Left colon (tissue), 2 donors: Measurements from ENCODE around the gene TBC1D14. TPM values are rescaled to one million over a fixed set of nuclear protein-coding genes. Genes with fewer than 3 reads are reported as not detected.

Experiments used
- ATAC-seq: fragments of 200-7000 bp; cut with Tn5 transposase; one replicate; pipeline ENCODE4 v1.9.1; 2020; ENCODE audit warnings: mild to moderate bottlenecking, moderate library complexity
- DNase-seq, 2 donors: peaks; one replicate each; pipeline ENCODE4 v3.0.0-alpha.2; 2020
- intact Hi-C, 2 donors: fragments of 100-400 bp; cut with DNase I in 1 of 2; cut with micrococcal nuclease in 1 of 2; formaldehyde crosslinking; loops; one replicate each; pipeline versions ENCODE4 v1.11.2 to v1.14.0; 2022; cut with DNase I, micrococcal nuclease
- total RNA-seq, 2 donors: library from RNA; stranded (reverse); fragmentation: NEBNext Ultra II Directional; extraction: Animal tissue kit (Norgen Biotek cat#: 25700); gene quantifications; one replicate each; pipeline ENCODE4 v1.2.1, GENCODE V29; 2021
- donor health status: DM: no; HTN: no; CAD: no.
- donor health status: DM: yes; HTN: yes; CAD: no.

TBC1D14 gene
- total RNA-seq, 2 donors from 2014 or later: 53.1 to 56.6 TPM

DNA sequence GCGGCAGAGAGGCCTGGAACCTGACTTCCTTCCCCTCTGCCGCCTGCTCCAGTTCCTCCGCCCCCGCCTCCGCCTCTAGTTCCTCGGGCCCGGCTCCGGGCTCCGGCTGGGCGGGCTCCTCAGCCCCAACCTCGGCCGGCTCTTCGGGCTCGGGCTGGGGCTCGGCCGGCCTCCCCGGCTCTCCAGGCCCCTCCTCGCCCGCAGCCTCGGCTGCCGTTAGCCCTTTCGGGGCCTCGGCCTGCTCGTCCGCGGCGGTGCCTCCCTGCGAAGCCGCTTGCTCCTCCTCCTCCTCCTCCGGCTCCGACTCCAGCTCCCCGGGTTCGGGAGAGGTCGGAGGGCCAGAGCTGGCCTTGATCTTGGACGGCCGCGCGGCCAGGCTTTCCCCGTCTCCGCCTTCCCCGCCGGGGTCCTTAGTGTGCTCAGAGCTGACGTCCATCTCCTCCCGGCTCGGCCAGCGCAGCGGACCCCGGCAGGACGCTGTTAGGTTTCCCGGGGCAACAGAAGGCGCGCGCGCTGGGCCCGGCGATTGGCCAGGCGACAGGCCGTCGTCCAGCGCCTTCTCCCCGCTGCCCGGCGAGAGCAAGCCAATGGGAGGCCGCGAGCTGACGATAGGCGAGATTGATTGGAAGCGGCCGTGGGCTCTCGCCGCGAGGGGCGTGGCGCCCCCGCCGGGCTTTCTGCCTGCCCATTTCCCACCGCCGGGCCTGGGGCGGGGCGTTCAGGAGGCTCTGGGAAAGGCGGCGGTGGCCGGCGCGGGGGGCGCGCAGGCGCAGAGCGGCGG, 133.1 kb downstream of the TBC1D14 start:
- DNase-seq (peak; percentile 95 to 96), ATAC-seq (peak; percentile 87)
- intact Hi-C loops: no loop called here

DNA sequence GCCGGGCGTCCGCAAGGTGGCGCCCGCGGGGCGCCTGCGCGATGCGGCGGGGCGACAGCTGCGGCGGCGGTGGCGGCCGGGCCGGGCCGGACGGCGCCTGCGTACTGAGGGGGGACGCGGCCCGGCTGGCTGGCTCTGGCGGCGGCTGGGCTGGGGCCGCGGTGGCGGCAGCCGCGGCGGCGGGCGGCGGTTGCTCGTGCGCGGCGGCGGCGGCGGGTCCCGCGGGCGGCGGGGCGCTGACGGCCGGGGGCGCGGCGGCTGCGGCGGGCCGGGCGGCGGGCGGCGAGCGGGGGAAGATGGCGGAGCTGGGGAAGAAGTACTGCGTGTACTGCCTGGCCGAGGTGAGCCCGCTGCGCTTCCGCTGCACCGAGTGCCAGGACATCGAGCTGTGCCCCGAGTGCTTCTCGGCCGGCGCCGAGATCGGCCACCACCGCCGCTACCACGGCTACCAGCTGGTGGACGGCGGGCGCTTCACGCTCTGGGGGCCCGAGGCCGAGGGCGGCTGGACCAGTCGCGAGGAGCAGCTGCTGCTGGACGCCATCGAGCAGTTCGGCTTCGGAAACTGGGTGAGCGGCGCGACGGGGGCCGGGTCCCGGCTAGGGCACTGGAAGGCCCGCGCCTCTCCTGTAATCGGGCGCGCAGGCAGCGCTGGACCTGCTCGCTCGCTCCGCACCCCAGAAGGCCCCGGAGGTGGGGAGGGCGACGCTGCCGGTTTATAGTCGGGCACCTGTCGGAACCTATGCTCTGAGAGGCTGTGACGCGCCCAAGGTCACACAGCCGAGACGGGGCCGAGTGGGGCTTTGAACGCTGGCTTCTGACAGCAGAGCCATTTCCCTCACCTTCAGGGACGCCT, 133.9 kb downstream of the TBC1D14 start, which contains the start of gene TADA2B:
Gene TADA2B (plus strand): TSS at position 89 of the 853 bp plus-strand sequence. CDS start 208 bp downstream, at position 297.
- ATAC-seq (peak; percentile 53), DNase-seq (peak; percentile 45 to 75)
- intact Hi-C loops: no loop called here

DNA sequence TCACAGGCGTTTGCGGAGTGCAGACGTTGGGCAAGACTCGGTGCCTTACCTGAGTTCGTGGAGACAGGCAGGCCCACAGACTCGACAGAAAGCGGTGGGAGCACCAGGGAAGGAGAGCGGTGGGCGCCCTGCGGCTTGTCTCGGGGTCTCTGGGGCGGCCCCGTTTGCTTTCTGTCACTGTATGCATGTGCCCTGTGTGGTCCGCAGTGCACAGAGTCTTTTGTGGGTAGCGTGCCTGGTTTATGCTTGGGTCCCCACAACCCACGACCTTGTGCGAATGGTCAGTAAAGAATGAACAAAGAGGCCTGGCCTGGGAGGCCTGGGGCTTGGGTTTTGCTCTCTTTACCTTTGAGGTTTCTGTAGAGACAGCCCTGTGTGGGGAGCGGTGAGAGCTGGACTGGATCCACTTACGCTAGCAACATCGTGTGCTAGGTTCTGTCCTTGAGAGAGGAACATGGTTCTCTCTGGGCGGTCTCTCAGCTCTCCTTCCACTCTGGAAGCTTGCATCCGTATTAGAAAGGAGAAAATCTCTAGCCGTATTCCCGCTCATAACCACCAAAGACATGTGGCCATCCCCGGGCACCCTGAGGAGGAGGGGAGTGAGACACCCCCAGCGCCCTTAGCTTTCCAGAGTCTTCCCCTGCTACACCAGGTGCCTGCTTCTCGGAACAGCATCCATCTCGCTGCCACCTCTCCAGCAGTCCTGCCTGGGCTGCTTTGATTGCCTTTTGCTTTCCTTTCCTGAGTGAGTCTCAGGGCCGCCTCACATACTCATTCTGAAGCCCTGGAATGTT, 134.7 kb downstream of the TBC1D14 start:
- intact Hi-C loops: no loop called here
- ATAC-seq (no peak), DNase-seq (no peak)

DNA sequence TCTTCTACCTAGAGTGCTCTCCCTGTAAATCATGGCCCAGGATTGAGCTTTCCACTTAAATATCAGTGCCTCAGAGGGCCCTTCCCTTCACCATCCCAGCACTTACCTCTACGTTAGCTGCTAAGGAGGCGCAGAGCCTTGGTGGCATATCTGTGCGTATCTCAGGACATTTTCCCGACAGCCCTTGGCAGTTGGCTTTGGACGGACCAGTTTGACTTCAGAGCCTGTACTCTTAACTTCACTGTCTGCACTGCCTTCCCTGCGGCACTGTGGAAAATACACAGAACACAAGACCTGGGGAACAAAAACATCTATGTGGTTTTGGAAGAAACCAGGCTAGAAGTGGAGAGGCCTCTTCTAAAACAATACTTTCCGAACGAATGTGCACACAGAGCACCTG, 135.9 kb downstream of the TBC1D14 start:
- no peak for ATAC-seq
- intact Hi-C loops: no loop called here

DNA sequence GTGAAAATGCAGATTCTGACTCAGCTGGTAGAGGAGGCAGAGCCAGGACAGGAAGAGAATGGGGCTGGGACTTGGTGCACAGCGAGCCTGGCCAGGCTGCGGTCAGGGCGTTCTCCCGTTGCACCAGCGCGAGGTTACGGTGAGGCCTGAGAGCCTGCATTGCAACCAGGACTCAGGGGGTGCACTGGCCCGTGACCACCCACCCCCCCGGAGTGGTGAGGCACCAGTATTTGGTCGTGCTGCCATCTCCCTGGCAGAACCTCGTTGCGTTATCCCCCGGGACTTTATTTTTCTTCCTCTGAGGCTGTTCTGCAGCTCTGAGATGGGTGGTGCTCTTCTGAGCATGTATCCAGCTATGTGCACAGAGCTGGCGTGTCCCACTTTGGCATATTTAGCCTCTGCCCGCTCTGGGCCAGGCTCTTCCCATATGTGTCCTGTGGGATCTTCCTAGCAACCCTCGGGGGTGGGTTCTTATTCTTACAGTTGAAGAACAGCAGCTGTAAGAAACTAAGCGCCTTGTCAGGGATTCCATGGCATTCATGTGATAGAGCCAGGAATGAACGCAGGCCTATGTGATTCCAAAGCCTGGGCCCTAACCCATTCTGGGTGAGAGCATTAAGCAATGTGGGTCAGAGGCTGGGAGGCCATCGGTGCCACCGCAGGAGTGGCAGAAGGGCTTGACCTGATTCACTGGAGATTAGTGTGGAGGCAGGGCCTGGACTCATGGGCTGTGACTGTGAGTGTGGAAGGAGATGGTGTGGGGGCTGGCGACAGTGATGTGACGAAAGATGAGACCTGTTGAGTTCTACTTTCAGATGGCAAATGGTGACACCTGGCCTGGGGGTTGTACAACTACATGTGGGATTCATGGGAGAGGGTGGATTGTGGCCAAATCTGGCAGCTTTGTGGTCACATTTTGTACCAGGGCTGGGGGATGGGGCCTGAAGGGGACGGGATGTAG, 136.6 kb downstream of the TBC1D14 start:
- ATAC-seq: no peak
- intact Hi-C loops: no loop called here
- DNase-seq: no peak

More for the DNA sequence above, 135.9 kb downstream of the TBC1D14 start:
- no peak for DNase-seq

DNA sequence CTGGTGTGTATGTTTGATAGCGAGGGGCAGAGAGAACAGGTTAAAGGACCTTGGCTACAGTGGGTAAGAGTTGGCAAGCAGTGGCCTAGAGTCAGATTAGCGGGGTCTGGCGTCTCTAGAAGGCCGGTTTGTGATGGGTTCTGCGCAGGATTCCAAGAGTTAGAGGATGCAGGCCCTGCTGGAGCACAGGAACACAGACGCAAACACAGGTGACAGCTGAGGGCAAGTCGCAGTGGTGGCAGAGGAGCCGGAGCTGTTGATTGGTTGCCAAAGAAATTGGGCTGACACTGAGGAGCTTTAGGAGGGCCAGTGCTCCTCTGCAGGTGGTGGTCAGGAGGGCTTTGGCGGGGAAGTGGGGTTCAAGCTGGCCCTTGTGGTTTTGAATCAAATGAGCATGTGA, 137.3 kb downstream of the TBC1D14 start:
- ATAC-seq (no peak), DNase-seq (no peak)

DNA sequence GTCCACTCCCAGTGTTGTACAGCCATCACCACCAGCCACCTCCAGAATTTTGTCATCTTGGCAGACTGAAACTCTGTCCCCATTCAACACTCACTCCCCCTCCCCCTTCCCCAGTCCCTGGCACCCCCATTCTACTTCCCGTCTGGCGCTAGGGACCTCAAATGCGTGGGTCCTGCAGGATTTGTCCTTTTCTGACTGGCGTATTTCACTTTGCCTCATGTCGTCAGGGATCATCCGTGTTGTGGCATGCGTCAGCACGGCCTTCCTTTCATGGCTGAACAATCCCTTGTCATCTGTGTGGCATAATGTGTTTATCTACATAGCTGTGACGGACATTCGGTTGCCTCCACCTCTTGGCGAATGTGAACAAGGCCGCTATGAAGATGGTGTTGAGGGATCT, 139.0 kb downstream of the TBC1D14 start:
- intact Hi-C loops: no loop called here
- ATAC-seq (no peak), DNase-seq (no peak)

More for the DNA sequence above, 137.3 kb downstream of the TBC1D14 start:
- intact Hi-C loops: no loop called here

DNA sequence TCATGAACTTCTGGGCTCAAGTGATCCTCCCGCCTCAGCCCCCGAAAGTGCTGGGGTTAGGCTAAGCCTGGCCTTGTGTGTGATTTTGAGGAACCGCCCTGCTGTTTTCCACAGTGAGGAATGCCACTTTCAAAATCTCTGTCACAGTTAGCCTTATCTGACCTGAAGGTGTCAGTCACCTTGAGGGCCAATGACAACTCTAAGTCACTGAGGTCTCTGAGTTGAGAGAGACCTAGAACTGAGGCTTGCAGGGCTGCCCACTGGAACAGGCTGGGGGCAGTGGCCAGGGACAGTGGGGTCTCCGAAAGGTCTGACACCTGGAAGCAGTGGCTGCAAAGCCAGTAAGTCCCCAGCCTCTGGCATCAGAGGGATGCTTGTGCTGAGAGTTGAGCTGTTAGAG, 139.7 kb downstream of the TBC1D14 start:
- ATAC-seq: no peak
- no peak for DNase-seq
- intact Hi-C loops: no loop called here

DNA sequence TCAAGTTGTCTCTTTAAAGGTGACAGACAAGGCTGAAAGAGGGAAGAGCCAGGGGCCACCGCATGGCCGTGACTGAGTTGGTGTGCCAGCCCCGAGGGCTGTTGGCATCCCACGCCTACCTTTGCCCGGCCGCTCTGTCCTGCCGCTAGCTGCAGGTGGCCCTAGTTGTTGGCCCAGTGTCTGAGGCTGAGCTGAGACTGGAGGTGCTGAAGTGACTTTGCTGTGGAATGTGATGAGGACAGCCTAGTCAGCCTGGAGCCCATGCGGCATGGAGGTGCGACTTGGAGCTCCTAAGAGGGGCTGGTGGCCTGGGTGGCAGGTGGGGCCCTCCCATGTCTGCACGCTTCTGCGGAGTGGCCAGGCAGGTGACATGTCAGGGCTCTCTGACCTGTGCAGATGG, 140.1 kb downstream of the TBC1D14 start:
- intact Hi-C loops: no loop called here
- ATAC-seq: no peak
- no peak for DNase-seq

DNA sequence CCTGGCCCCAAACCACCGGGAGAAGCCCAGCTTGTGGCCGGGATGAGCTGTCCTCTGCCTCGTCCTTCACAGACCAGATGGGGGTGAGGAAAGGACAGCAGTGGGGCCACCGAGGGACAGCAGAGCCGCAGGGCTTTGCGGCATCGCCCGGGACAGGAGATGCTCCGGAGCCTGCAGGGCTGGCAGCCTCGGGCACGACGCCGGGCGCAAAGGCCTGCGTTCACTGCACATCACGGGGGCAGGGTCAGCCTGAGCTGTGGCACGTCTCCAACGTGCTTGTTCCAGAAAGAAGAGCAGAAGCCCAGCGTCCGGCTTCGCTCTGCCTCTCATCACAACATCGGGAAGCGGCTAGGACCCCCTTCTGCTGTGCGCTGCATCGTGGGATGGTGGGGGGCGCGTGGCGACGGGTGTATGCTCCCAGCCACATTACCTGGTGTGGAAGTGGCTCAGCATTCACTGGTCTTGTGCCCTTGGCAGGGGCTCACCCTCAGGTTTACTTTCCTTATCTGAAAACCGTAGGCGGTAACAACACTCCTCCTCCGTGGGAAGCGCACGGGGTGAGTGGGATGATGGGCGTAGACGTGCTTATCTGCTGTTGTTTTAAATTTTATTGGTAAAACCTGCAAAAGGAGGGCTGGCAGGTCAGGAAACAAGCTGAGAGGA, 141.0 kb downstream of the TBC1D14 start:
- ATAC-seq: no peak
- intact Hi-C loops: no loop called here
- DNase-seq: no peak

DNA sequence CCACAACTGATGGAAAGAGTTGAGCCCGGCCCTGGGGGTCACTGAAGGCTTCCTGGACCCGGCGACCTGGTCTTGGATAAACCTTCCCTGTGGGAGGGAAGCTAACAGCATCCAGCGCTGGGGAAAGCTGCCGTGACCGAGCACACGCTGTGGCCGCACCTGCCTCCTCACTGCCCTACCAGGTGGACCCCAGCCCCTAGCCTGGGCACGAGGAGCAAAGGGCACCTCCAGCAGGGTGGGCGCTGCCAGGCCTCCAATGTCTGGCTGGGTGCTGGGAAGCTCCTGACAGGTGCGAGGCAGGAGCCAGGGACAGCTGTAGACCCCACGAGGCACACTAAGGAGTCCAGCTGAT, 141.5 kb downstream of the TBC1D14 start:
- intact Hi-C loops: no loop called here
- ATAC-seq (no peak), DNase-seq (no peak)

DNA sequence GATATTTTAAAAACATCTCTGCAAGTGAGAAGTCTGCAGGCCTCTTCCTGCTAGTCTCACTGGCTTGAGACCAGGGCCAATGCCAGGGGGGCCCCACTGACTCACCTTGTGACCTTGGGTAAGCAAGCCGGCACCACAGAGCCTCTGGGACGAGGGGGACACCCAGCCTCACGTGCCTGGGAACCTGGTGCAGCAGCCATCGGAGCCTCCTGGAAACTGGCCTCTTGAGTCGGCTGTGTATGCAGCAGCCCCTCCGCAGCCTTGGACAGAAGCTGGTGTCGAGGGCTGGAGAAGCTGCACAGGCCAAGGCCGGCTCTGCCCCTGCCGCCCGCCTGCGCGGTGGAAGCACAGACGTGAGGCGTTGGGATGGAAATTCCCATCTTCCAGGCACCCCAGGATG, 142.3 kb downstream of the TBC1D14 start:
- no peak for ATAC-seq

DNA sequence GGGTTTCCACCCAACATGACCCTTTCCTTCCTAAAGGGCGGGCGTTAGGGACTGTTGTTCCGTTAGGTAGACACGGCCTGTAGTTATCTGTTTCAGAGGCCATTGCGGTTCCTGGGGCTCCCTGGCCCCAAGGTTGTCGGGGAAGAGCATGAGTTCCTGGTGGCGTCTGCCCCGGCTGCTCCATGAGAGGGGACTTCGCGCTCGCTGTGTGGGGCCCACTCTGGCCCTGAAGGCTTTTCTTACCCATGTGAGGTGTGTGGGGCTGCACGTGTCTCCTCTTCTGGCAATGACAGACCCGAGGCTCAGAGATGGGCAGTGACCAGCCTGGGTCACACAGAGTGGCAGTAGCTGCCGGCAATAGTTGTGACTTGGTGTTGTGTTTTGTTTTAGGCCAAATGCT, 142.7 kb downstream of the TBC1D14 start:
- ATAC-seq (no peak), DNase-seq (no peak)
- intact Hi-C loops: no loop called here

More for the DNA sequence above, 142.3 kb downstream of the TBC1D14 start:
- intact Hi-C loops: no loop called here
- no peak for DNase-seq

DNA sequence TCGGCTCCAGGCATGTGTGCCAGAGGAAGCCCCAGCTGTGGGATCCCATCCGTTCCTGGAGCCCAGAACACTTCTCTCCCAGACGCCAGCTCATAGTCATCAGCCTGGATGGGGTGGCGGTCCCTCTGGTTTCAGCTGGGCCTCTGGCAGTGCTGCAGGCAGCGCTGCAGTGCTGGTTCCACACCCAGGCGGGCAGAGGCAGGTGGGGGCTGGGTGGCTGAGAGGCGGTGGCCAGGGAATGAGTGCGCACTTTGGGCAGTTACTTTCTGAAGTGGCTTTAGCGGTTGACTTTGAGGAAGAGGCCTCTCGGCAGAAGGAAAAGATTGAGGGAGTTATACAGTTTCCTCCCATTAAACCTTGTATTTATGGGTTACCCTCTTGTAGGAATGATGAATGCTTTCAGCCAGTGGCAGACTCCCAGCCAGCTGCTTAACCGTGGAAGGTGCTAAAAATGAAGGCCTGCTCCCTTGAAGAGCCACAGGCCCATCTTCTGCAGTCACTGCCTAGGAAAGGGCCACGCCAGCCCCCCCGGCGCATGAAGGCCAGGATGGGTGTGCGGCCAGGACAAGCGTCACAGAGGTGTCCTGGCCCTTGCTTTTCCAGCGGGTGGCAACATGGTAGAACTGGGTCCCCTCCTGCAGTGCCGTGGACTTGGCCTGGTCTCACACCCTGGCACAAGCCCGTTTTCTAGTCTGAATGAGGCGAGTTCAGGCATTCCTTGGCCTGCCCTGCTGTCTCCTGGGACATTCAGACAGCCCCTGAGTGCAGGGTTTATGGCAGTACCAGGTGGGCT, 143.5 kb downstream of the TBC1D14 start:
- ATAC-seq: peak; percentile 24
- no peak for DNase-seq
- intact Hi-C loops: no loop called here

DNA sequence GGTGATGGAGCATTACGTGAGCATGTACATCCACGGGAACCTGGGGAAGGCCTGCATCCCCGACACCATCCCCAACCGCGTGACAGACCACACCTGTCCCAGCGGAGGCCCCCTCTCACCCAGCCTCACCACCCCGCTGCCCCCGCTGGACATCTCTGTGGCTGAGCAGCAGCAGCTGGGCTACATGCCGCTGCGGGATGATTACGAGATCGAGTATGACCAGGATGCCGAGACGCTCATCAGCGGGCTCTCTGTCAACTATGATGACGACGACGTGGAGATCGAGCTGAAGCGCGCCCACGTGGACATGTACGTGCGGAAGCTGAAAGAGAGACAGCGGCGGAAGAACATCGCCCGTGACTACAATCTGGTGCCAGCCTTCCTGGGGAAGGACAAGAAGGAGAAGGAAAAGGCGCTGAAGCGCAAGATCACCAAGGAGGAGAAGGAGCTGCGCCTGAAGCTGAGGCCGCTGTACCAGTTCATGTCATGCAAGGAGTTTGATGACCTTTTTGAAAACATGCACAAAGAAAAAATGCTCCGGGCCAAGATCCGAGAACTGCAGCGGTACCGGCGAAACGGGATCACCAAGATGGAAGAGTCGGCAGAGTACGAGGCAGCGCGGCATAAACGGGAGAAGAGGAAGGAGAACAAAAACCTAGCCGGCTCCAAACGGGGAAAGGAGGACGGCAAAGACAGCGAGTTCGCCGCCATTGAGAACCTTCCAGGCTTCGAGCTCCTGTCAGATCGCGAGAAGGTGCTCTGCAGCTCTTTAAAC, 144.7 kb downstream of the TBC1D14 start:
- DNase-seq (no peak), ATAC-seq (no peak)
- intact Hi-C loops: no loop called here
